NCI-H526 (cell line): ENCODE results near the gene BAIAP2L1.

Experiments
- DNase-seq, 2 experiments: peaks; one replicate each; lab custom pipeline; 2025; lab: John Stamatoyannopoulos, UW

BAIAP2L1 gene

DNA sequence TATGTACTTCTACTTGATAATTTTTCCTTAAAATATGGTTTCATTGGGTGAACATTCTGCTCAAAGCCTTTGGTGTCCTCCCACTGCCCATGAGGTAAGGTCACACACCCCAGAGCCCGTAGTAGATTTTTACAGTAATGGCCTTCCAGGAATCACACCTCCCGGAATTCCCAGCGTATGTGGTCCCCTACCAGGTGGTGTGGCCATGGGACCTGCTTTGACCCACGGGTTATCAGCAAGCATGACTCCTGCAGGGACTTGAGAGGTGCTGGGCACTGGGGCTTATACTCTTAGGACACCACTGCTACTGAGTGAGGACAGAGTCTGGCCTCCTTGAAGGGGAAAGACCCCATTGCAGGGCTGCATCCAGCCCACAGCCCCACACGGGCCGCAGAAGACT lies 42.2 kb downstream of the BAIAP2L1 start:
- DNase-seq: no peak

GRCh38 chr7:98357751-98358161 lies 43.1 kb downstream of the BAIAP2L1 start:
- DNase-seq: no peak

GRCh38 chr7:98355250-98355538 lies 45.7 kb downstream of the BAIAP2L1 start:
- no peak for DNase-seq

GRCh38 chr7:98354511-98355249 lies 46.2 kb downstream of the BAIAP2L1 start:
- no peak for DNase-seq

- no peak for DNase-seq
Measured at GRCh38 chr7:98354052-98354451, 46.8 kb downstream of the BAIAP2L1 start.

DNA sequence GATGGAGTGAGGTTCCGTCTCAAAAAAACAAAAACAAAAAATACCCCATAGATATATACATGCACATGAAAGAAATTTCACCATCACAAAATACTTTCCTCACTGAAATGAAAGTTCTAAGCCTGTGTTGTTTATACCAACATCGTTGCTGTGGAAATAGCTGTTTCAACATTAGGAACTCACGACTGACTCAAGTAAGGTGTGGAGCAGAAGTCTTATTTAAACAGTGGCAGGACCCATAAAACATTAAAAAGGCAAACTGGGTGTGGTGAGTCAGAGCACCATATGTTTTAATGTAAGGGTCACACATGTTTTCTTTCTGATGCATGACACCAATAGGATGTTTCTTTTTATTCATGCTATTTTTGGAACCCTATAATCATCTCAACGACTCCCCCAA lies 48.3 kb downstream of the BAIAP2L1 start:
- DNase-seq: no peak

GRCh38 chr7:98351136-98351535 lies 49.8 kb downstream of the BAIAP2L1 start:
- no peak for DNase-seq

- DNase-seq: no peak
Measured at GRCh38 chr7:98348726-98349474, 52.0 kb downstream of the BAIAP2L1 start.

GRCh38 chr7:98346515-98347069 lies 54.3 kb downstream of the BAIAP2L1 start:
- no peak for DNase-seq

DNA sequence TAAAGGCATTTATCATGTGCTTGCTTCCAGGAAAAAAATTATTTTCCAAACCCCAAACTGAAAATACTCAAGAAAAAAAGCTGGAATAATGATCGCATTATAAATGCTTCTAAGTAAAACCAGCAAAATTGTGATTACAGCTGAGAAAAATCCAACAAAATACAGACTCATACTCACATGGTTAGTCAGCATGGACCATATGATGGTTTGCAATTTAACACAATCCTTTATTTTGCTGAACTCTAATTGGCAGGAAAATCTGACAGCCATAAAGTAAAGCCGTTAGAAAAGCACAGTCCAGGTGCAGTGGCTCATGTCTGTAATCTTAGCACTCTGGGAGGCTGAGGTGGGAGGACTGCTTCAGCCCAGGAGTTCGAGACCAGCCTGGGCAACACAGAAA lies 59.8 kb downstream of the BAIAP2L1 start:
- DNase-seq: no peak

DNA sequence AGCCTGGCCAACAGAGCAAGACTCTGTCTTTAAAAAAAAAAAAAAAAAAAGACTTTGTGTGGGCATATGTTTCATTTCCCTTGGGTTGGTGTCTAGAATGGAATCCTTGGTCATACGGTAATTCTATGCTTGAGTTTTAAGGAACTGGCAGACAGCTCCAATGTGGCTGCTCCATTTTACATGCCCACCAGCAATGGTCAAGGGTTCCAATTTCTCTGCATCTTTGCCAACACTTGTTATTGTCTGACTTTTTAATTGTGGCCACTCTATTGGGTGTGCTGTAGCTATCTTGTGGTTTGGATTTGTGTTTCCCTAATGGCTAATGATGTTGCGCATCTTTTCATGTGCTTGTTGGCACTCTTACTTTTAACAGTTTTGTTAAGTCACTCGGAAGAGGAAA lies 61.8 kb downstream of the BAIAP2L1 start:
- no peak for DNase-seq

GRCh38 chr7:98338441-98338840 lies 62.4 kb downstream of the BAIAP2L1 start:
- DNase-seq: no peak

GRCh38 chr7:98335411-98335977 lies 65.4 kb downstream of the BAIAP2L1 start:
- no peak for DNase-seq

DNA sequence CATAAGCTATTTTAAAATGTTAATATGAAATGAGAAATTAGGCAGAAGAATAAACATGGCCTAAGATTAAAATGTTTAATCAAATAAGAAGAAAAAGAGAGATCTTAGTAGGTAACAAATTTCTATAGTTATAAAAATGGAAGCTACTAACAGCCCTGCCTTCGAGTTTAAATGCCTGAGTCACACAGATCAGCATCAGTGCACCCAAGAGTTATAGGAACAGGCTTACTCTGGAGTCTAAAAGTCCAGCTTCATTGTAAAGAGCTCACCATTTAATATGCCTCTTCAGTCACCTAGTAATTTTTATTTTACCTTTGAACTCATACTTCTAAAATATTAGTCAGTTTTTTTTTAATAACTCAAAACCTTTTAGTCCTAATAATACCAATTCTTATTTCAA lies 66.8 kb downstream of the BAIAP2L1 start:
- no peak for DNase-seq

DNA sequence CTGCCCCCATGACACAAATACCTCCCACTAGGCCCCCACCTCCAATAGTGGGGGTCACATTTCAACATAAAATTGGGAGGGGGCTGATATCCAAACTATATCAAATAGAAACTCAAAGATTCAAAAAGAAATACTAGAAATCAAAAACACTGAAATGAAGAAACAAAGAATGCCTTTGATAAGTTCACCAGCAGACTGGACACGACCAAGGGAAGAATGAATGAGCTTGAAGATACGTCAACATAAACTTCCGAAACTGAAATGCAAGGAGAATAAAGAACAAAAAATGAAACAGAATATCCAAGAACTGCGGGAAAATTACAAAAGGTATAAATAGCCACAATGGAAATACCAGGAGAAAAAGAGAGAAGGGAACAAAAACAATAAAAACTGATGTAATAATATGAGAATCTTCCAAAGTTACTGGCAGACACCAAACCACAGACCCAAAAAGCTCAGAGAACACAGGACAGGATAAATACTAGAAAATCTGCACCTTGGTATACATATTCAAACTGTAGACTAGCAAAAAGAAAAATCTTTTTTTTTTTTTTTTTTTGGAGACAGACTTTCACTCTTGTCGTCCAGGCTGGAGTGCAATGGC lies 69.9 kb downstream of the BAIAP2L1 start:
- no peak for DNase-seq

GRCh38 chr7:98329791-98330373 lies 71.0 kb downstream of the BAIAP2L1 start:
- no peak for DNase-seq

DNA sequence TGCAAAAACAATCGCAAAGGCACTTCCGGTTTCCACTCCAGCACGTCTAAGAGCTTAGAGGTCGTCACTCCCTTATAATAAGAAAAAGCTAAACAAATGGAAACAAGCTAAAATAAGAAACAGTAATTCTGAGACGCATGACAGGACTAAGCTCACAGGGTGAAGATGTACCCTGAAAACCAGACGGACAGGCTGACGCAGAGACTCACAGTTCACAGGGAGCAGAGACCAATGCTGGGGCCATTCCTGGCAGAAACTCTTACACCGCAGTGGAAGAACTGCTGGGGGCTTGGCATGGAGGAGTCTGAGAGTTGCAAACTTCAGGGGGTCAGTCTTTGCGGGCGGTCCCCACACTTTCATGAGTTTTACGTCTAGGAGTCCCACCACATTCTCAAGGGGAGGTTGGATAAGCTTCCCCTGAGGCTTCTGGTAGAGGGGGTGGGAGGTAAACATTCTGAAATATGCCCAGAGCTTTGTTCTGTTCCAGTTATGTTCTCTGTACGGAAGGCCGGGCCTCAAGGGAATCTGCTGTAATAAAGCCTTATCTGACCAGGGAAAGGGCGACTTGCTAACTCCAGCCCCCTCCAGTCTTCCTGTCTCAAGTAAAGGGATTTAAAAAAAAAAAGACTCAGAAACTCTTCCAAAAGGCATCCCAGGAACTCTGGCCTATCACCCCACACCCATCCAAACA lies 71.6 kb downstream of the BAIAP2L1 start:
- no peak for DNase-seq

DNA sequence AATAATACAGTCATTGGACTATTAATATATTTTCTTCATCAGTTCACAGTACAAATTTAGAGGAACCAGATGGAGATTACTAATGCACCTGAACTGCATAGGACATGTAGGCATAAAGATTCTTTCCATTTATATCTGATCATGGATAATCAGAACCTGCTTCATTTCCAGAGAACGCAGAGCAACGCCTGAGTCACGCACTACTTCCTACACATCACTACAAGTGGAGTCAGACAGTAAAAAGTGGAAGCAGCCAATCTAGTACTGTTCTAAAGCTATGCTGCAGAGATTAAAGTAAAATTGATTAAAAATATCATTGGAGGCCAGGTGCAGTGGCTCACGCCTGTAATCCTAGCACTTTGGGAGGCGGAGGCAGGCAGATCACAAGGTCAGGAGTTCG lies 76.1 kb downstream of the BAIAP2L1 start:
- no peak for DNase-seq

GRCh38 chr7:98323597-98324322 lies 77.1 kb downstream of the BAIAP2L1 start:
- no peak for DNase-seq

DNA sequence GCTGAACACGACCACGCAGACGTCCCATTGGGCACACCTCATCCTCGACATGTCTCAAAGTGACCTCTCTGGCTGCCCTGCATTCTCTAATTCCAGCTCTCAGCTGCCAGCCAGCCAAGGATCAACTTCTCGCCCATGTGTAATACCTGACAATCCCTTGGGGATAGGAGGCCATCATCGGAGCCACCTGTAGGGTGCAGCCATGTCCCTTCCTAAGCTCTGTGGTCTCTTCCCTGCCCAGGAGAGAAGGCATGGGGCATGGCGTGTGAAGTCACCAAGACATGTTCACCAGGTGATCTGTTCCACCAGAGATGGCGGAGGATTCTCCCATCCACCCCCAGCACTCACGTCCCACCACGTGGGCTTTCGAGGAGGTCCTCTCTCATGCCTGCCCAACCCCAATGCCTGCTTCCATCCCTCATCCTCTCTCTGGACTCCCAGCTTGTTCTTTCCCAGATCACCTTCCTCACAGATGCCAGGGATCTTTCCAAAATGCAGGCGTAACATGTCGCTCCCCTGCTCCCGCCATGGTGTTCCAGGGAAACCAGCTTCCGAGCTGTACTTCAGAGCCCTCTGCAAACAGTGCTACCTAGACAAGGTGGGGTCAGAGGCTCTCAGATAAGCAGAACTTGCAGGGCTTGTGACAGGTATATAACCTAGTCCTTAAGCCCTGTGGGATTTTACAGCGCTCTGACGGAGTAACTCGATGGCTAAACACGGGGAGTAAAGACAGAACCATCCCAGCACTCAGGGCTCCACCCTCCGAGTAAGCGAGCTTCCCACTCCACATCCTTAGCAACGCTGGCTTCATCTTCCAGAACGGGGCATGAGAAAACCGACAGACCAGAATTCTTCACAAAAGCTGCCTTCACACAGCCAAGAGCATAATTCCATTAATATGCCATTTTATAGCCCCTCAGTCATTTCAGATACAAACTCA lies 78.3 kb downstream of the BAIAP2L1 start:
- no peak for DNase-seq
